ENCODE measurements around the gene KIF5B.
A peak's percentile ranks its signal among the peaks of the same experiment; 100 is the strongest.
"Not testable (repeated sequence)": the region's sequence is repeated elsewhere in the genome, so short reads cannot be mapped to it uniquely, and the experiment has no call there.

The KIF5B gene

DNA sequence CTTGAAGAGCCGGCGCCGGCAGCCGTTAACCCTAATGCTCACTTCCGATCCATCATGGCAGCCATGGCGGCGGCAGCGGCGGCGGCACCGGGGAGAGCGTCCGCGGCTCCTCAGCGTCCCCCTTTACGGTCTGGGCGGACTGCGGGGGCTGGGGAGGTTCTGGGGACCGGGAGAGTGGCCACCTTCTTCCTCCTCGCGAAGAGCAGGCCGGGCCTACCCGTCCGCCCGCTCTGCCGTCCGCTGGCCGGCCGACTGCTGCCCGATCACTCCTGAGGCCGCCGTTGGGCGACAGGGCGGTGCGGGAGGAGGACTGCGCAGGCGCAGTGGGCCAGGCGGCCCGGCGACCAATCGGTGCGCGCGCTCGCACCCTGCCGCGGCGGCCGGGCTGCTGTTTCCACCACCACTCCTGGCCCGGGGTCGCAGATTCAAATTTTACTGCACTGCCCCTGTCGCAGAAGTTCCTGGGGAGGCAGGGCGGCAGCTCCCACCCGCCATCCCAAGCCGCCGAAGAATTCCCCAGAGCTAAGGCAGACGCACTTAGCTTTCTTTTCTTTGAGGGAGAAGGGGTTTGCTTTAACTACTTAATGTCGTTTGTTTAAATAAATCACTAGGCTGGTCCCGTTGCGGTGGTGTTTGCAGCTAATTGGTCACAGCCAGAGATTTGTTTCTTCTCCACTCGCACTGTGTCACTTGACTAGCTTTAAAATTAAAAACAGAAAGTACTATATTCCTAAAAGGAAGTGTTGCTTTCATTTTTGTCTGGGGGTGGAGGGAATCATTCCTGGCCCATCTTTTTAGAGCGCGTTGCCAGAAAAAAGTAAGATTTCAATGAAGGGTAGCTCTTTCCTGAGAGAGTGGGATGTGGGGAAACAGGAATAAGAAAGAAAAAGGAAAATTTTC is at the start of gene KIF5B:
Gene KIF5B (minus strand): TSS at position 290 of the 900 bp plus-strand sequence. CDS start 452 bp downstream, outside the sequence.
- DNase-seq (ENCODE audit: low read depth): peak; percentile 87

GRCh38 chr10:32105782-32106382 is 49.7 kb upstream of the KIF5B start:
- no peak for DNase-seq (ENCODE audit: low read depth)

GRCh38 chr10:32104622-32105509 is 48.6 kb upstream of the KIF5B start:
- DNase-seq (ENCODE audit: low read depth): peak; percentile 25

DNA sequence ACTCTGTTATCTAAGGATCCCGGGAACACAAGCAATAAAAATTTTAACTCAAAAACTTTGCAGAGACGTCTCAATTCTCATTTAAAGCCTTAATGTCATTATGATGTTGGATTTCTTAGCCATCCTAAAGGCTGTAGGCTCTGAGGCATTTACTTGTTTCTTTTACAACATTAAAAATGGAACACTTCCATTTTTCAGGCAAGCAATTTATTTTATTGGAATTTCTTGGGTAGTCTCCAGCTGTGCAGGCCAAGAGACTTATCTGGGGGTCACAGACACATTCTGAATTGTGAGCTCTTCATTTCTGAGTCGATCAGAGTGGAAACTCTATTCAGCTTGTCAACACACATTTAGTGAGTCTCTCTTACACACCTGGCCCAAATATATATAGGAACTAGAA is 48.0 kb upstream of the KIF5B start:
- DNase-seq (ENCODE audit: low read depth): no peak

DNA sequence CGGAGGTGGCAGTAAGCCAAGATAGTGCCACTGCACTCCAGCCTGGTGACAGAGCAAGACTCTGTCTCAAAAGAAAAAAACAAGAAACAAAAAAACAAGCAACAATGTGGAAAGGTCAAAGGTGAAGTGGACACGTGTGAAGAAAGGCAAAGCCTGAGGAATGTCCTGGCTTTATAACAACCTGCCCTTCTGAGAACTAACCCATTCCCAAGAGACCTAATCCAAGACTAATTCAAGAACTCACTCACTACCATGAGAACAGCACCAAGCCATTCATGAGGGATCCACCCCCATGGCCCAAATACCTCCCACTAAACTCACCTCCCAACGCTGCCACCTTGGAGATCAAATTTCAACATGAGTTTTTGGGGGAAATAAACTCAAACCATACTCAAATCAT is 47.5 kb upstream of the KIF5B start:
- DNase-seq (ENCODE audit: low read depth): no peak

GRCh38 chr10:32098566-32099259 is 42.5 kb upstream of the KIF5B start:
- DNase-seq (ENCODE audit: low read depth): not testable (repeated sequence)

DNA sequence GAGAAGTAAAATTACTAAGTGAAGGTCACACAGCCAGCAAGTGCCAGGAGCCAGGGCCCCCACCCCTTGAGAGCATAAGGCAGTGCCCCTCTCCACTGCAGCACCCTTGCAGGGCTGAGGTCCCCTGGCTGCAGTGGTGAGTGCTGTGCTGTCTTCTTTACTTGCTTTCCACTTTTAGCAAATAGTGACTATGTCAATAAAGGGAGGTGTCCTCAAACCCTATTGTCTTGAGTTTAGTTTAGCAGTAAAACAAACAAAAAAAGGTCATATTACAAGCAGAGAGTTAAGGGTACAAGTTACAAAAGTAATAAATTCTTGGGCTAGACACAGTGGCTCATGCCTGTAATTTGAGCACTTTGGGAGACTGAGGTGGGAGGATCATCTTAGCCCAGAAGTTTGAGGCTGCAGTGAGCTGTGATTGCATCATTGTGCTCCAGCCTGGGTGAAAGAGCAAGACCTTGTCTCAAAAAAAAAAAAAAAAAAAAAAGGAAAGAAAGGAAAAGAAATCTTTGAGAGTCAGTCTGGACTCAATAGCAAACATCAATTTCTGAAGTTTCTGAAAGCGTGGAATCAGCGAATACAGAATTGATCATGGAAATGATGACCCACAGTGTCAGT is 39.0 kb upstream of the KIF5B start:
- no peak for DNase-seq (ENCODE audit: low read depth)

DNA sequence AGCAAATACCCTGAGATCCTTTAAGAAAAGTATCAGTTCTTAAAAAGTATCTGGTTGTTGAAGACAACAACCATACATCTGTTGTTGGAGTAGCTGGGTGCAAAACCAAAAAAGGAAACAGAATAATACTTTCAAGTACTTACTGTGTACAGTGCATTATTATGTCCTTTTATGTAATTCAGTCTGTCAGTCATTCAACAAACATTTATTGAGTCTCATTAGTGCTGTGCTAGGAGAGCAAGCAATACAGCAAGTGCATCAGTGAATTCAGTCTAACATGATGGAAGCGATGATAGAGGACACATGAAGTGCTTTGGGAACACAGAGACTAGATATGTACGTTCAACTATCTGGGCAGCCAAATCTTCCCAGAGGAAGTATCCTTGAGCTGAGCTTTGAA is 37.4 kb upstream of the KIF5B start:
- no peak for DNase-seq (ENCODE audit: low read depth)

DNA sequence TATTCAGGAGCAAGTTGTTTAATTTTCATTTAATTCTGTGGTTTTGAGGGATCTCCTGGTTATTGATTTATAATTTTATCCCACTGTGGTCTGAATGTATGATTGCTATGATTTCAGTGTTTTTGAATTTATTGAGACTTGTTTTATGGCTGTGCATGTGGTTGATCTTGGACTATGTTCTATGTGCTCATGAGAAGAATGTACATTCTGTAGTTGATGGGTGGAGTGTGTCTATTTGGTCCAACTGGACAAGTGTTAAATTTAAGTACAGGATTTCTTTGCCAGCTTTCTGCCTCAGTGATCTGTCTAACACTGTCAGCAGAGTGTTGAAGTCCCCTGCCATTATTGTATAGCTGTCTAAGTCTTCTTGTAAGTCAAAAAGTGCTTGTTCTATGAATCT is 34.8 kb upstream of the KIF5B start:
- DNase-seq (ENCODE audit: low read depth): no peak

DNA sequence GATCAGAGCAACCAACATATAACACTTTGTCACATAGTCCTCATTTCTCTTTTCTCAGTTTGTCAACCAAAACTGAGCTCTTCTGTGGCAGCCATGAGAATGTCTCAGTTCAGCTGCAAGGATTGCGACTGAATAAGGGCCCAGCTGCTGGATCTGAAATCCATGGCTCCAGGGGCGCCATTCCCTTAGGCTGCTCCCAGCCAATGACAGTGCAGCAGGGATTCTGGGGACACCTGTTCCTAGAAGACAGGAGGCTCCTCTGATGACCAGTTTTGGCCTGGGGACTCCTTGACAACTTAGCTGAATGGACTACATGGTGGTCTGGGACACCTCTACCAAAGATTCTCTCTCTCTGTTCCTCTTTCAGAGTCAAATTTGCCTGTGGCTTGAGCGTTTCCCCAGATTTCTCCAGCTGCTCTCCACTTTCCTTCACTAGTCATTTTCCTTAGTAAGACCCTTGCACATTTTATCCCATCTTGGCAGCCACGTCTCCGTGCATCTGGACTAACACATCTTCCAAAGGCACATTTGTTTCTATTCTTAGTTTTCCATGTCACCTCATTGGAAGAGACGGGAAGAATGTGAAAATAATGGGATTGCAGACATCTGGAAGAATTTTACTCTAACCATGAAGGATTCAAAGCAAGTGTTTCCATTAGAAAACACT is 28.1 kb upstream of the KIF5B start:
- no peak for DNase-seq (ENCODE audit: low read depth)

DNA sequence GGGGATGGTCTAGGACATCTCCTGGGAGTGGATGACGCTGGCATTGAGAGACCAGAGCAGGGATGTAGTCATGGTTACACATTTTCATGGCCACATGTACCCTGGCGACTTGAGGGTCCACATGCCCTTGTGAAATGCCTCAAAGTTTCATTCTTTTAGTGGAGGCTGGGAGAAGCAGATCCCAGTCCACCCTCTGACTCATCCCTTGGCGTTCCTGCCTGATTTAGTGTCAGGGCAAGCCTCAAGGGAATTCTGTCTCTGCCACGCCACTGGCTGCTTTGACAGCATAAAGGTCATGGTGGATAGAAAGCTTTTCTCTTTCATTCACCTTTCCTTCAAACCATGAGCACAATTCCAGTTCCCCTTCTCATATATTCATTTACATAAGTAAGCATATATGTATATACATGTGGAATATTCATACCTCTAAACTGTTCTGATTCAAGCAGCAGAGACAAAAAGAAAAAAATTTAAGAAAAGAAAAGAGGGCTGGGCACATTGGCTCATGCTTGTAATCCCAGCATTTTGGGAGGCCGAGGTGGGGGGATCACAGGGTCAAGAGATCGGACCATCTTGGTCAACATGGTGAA is 21.8 kb upstream of the KIF5B start:
- peak; percentile 84 for DNase-seq (ENCODE audit: low read depth)

DNA sequence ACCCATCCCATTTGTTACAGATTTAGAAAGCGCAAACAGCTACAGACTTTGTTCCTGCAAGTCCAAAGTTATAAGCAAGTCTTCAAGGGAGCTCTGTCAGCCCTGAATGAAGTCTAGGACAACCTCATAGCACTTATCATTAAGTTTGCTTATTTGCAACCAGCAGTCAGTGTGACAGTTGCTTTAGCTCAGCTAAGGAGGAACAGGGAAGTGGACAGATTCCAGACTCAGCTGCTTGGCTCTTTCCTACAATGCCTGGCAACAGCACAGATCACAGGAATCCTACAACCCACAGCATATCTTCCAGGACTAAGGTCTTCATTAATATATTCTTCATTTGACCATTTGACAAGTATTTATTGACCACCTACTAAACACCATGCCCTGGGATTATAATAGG is 17.4 kb upstream of the KIF5B start:
- no peak for DNase-seq (ENCODE audit: low read depth)

DNA sequence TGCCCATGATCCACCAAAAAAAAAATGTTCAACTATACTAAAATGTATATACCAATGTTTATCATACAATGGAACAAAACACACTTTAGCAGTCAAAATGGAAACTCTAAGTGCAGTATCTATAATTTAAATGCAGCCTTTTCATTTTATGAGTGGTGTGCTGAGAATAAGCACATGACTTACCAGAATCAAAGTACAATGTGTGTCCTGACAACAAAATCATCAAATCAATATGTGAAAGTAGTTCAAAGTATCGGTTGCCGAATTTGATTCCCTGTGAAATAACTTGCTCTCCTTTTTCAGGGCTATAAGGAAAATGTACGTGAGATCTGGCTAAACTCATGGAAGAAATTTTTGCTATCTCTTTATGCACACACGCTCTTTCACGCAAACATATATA is 16.9 kb upstream of the KIF5B start:
- DNase-seq (ENCODE audit: low read depth): no peak

GRCh38 chr10:32072025-32072800 is 16.0 kb upstream of the KIF5B start:
- no peak for DNase-seq (ENCODE audit: low read depth)

GRCh38 chr10:32070645-32071044 is 14.4 kb upstream of the KIF5B start:
- DNase-seq (ENCODE audit: low read depth): no peak

DNA sequence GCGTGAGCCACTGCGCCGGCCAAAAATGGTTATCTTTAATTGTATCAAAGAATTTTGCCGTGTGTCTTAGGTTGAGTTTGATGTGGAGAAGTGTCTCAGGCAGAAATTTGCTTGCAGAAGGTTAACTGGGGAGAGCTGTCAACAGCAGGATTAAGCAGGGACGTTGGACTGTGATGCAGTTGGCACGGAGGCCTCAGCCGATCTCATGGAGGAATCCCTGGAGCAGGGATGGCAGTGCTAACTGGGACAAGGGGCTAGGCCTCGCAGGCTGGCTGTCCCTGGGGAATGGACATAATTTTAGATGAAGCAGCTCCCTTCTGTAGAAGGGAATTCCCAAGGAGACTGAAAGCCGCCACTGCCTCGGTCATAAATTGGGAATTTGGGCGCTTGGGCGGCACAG is 12.3 kb upstream of the KIF5B start:
- no peak for DNase-seq (ENCODE audit: low read depth)

DNA sequence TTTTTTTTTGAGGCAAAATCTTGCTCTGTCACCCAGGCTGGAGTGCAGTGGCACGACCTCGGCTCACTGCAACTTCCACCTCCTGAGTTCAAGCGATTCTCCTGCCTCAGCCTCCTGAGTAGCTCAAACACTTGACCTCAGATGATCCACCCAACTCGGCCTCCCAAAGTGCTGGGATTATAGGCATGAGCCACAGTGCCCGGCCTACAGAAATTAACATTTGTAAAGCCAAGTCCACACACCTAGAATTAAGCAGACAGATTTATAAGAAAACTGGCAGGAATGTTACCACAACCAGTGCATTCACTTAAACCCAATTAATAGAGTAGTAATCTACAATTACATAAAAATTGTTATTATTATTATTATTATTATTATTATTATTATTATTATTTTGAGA is 11.7 kb upstream of the KIF5B start:
- DNase-seq (ENCODE audit: low read depth): not testable (repeated sequence)

DNA sequence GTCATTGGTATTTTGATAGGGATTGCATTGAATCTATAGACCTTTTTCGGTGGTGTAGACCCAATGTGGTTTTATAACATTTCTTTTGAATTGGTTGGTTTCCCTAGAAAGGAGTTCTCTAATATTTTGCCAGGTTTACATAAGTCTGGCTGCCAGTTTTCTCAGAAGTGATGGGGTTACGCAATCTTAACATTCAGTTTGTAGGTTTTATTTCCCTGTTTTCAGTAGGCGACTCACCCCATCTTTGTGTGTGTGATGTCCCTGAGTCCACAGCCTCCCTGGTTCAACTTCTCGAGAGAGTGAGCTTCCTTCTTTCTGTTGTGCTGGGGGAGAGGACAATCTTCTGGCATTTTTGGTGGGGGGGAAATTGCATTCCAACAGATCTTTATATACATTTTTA is 9.6 kb upstream of the KIF5B start:
- peak; percentile 51 for DNase-seq (ENCODE audit: low read depth)

- DNase-seq (ENCODE audit: low read depth): no peak
These were observed 5.2 kb upstream of the KIF5B start for GRCh38 chr10:32061440-32061839.

DNA sequence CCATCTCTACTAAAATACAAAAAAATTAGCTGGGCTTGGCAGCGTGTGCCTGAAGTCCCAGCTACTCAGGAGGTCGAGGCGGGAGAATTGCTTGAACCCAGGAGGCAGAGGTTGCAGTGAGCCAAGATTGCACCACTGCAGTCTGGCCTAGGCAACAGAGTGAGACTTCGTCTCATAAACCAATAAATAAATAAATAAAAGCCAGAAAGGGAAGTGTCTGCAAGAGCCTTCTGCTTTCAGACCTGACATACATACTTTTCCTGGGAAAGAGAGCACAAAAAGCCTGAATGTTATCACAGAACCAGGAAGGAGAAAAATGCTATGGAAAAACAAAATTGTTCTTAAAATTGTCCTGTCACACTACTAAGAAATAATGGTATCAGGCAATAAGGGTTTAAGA is 4.1 kb upstream of the KIF5B start:
- DNase-seq (ENCODE audit: low read depth): no peak

All from ELR (cell line).